T-helper 2 cell treated with Interferon-gamma antibody and Interleukin-4, amounts not matched to agents 100 ng/mL and 5 ng/mL, for 36 hours (primary cell): Measurements from ENCODE around the gene SH3RF2. TPM values are rescaled to one million over a fixed set of nuclear protein-coding genes. Genes with fewer than 3 reads are reported as not detected.
"Not testable (repeated sequence)": the region's sequence is repeated elsewhere in the genome, so short reads cannot be mapped to it uniquely, and the experiment has no call there.

Experiments used
- intact Hi-C: fragments of 100-400 bp; cut with micrococcal nuclease; formaldehyde crosslinking; loops from one replicate; pipeline ENCODE4 v1.15.1; 2023
- total RNA-seq: library from RNA; stranded (reverse); gene quantifications from 2 replicates; pipeline ENCODE4 v1.2.3, GENCODE V29; 2022

The SH3RF2 gene
- total RNA-seq, 1 donor from 2014 or later = 0.14 TPM

DNA sequence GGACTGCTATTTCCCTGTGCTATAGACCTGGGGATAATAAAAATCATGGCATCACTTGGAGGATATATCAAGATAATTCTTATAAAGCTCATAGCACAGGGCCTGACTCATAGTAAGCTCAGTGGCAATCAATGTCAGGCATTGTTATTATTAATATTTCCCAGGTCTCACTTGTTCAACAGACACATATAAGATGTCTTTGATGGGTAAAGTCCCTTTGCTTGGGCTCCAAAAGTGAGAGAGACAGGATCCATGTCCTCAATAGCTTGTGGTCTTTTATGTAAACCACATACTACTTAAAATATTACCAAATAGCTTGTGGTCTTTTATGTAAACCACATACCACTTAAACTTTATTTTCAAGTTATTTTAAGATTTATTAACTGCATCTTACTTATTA is 11.2 kb downstream of the SH3RF2 start:
- intact Hi-C loops = no loop called here

DNA sequence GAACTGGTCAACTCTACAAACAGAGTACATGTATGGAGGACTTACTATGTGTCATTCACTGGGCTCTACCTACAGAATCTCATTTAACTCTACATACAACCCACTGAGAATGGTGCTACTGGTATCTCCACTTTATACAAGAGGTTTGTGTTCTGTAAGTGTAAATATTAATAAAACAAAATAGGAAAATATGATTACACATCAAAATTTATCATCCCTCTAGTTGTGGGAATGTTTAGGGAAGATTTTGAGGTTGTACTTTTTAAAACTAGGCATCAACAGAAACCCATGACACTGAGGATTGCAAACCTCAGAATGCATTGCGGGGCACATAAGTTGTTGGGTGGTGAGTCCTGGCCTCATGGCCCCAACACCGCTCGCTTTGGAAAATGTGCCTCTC is 11.7 kb downstream of the SH3RF2 start:
- intact Hi-C loops = no loop called here

DNA sequence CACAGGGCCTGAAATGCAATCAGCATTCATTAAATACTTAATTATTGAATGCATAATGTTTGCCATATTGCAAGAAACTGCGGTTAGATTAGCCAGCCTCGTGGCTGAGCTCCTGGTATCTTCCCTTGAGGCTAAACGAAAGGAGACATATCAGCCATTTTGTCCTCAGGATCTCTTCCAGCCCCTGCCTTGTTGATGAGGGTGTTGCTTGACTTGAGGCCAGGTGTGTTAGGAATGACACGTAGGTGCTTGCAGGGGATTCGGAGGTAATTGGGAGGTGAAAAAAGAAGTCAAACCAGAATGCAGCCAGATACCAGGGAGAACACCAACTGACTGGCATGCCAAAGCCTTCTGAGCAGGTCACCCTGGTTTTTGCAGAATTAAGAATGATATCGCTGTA is 12.5 kb downstream of the SH3RF2 start:
- intact Hi-C loops = no loop called here

DNA sequence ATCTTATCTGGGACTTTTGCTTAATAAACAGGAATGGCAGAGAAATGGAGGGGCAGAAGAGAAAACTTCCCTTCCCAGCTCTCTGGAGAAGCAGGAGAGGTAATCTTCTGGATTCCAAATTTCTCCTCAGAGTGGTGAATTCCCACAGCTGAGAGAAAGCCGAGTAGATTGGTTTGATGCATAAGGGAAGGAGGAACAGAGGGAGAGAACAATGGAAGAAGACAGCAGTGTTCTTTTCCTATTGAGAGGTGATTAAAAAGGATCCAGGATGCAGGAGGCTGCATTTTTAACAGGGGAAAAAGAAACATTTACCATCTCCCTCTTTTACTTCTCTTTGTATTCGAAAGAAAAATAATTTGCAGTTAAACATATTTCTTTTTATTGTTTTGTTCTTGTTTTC is 13.1 kb downstream of the SH3RF2 start:
- intact Hi-C loops = no loop called here

DNA sequence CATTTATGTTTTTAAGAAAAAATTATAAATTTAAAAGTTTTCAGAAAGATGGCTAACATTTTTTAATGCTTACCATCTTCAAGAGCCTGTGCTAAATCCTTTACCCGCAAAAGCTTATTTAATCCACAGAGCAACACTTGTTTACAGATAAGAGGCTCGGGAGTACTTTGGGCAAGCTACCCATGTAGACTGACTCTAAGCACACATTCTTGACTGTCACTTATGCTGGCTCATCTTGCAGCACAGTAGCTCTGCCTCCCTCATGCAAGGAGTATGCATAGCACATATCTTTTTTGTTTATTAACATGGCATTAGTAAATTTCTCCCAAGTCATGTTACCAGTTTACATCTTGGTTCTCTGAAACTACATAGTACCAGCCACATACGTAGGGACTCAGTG is 14.7 kb downstream of the SH3RF2 start:
- intact Hi-C loops = no loop called here

DNA sequence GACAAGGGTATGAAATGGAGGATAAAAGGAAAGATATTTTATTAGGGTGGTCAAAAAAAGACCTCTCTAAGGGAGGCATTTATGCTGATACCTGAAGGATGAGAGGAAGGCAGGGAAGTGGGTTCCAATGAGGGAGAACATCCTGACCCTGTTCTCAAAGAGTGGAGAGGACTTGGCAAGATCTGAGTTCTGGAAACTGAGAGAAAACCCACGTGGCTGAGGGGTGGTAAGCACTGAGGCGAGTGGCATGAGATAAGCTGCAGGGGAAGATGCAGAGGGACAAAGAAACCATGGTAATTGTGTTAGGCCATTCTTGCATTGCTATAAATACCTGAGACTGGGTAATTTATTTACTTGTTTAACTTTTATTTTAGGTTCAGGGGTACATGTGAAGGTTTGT is 16.8 kb downstream of the SH3RF2 start:
- intact Hi-C loops = no loop called here

DNA sequence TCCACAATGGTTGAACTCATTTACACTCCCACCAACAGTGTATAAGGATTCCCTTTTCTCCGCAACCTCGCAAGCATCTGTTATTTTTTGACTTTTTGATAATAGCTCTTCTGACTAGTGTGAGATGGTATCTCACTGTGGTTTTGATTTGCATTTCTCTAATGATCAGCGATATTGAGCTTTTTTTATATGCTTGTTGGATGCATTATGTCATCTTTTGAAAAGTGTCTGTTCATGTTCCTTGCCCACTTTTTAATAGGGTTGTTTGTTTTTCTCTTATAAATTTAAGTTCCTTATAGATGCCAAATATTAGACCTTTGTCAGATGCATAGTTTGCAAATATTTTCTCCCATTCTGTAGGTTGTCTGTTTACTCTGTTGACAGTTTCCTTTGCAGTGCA is 17.8 kb downstream of the SH3RF2 start:
- intact Hi-C loops = not testable (repeated sequence)

DNA sequence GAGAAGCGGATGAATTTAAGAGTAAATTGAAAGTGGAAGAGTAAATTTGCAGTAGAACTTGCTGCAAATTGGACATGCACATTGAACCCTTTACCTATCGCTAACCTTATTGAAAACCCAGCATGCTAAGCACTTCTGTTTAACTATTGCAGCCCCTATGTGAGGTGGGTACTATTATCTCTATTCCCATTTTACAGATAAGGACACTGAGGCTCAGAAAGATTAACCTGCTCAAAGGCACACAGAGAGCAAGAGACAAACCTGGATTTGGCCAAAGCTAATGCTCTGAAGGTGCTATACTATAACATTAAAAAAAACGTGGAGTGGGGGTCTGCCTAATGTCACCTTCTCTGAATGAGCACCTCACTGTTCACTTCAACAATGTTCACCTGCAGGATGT is 21.0 kb downstream of the SH3RF2 start:
- intact Hi-C loops = no loop called here

DNA sequence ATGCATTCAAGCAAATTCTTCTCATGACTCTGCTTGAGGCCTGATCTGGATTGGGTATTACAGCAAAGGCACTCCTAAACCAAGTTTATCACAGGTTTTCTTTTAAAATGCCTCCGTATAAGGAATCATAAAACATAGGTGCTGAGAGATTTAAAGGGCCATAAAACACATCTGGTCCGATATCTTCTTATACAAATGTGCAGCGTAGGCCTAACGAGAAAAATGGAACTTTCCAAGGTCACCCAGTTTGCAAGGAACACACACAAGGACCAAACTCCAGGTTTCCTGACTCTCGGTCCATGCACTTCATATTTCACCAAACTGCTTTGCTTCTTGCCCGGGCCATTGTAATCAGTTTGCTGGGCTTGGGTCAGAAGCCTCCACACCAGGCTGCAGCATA is 22.1 kb downstream of the SH3RF2 start:
- intact Hi-C loops = no loop called here

DNA sequence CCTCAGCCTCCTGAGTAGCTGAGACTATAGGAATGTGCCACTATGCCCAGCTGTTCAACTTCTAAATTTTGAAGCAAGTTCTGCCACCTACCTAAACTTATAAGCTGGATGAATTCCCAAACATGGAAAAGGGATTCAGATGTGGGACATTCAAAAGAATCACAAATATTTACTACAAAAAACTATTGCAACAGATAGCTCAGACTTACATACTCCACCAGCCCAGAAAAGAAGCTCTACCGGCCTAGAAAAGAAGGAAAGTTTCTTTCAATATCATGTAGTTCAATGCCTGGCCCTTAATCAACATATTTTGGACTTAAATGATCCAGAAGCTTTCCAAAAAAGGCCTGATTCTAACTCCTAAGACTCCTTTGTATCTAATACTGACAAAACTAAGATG is 23.8 kb downstream of the SH3RF2 start:
- intact Hi-C loops = no loop called here

DNA sequence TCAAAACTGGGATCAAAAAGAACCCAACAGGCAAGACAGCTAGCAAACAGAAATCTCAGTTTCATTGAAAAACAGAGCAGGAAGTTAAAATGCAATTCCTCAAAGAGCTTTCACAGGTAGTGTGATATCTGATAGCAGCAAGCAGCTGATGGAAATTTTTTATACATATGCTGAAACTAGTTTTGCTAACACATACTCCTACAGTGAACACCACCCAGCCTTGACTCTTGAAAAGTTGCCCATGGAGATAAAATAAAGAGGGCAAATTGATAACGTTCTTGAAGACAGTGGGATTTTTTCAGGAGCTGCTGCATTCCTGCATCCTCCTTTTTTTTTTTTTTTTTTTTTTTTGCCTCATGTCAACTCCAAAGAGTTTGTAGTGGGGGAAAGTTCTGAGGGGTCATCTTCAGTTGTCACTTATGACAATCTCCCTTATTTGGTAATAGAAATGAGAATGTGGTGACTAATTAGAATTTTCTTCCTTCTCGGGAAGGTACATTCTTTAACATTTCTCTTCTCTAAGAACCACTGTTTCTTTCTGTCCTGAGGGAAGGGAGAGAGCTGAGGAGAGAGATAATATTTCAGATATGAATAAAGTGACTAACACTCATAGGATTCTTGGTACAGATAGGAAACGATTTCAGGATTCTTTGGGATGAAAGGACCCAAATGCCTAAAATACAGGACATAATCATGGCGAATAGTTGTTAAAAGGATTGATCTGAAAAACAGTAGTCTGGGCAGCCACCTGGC is 24.6 kb downstream of the SH3RF2 start:
- intact Hi-C loops = no loop called here

DNA sequence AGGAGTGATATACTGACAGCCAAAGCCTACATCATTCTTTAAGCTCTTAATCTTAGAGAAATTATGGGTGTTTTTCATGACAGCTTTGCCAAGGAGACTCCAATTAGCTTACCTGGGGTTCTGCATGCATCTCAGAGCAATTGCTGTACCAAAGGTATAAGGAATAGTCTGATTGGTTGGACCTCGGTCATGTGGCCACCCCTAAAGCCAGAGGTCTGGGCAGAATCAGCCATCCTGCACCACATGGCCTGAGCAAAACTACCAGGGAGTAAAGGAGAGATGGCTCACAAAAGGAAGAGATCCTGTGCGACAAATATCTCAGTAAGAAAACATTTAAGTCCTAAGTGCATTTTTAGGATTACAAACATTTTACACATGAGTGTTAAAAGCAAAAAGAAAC is 25.6 kb downstream of the SH3RF2 start:
- intact Hi-C loops = no loop called here

DNA sequence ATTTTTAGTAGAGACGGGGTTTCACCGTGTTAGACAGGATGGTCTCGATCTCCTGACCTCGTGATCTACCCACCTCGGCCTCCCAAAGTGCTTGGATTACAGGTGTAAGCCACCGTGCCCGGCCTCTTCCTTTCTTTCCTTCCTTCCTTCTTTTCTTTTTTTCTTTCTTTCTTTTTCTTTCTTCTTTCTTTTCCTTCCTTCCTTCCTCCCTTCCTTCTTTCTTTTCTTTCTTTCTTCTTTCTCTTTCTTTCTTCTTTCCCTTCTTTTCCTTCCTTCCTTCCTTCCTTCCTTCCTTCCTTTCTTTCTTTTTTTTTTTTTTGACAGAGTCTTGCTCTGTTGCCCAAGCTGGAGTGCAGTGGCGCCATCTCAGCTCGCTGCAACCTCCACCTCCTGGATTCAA is 27.6 kb downstream of the SH3RF2 start:
- intact Hi-C loops = not testable (repeated sequence)

DNA sequence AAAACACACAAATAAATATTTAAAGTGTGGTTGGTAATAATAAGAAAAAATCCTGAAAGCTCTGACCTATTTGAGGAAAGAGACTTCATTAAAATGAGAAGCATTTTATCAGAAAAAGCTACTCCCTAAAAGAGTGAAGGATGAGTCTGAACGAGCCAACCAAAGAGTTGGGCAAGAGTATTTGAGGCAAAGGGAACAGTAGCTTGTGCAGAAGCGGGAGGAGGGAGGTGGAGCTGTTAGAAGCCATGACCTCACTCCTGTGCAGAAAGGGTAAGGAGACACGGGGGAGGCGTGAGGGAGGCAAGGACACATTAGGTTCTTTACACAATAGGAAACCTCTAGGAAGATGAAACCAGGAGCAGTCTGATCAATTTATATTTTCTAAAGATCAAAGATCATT is 29.4 kb downstream of the SH3RF2 start:
- intact Hi-C loops = no loop called here

DNA sequence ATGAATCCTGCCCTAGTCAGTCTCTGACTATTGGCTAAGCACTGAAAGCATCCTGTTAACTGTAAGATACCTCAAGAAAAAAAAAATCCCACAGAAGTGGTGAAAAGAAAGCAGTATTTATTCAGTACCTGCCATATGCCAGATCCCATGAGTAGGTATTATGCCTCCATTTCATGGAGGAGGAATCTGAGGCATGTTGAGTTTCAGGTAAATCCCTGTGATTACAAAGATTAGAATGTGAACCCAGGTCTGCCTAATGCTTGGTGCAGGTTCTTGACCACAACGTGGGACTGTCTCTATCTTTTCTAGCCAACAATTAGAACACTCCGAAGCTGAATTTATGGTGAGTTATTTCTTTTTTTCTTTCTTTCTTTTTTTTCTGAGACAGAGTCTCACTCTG is 30.9 kb downstream of the SH3RF2 start:
- intact Hi-C loops = no loop called here

DNA sequence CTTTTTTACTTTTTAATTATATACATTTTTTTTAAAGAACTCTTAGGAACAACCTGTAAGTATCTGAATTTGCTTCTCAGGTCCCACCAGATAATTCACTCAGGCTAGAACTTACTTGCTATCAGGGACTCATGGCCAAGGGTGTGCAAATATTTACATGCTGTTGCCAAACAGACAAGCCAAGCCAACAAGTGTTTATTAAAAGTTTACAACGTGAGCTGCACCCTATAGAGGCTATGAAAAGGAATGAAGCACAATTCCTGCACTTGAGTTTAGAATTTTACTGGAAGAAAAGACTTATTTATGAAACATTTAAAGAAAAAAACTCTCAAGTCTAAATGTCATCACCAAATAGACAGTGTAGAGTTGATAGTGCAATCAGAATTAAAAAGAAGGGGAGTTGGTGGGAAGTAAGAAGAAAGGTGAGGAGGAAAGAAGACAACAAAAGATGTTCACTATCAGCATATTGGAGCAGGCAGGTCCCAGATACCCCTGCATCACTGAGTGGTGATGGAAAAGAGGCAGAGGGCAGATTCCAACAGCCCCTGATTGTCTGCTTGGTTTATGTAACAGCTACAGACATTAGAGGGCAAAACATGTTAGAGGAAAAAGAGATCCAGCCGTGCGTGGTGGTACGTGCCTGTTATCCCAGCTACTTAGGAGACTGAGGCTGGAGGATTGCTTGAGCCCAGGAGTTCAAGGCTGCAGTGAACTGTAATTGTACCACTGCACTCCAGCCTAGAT is 32.8 kb downstream of the SH3RF2 start:
- intact Hi-C loops = no loop called here

DNA sequence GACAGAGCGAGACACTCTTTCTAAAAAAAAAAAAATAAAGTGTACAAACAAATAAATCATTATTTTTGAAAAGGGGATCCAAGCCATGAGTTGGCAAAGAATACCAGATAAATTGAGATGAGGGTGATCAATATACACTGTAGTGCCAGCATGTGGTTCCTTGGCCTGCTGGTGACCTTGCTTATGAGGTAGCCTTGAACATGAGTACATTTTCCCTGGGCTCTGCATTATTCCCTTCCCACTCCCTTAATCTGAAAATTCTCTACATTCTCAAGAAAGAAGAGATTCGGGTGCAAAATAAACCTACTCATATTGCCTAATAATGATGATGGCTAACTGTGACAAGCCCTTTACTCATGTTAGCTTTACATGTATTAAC is 33.3 kb downstream of the SH3RF2 start:
- intact Hi-C loops = no loop called here

DNA sequence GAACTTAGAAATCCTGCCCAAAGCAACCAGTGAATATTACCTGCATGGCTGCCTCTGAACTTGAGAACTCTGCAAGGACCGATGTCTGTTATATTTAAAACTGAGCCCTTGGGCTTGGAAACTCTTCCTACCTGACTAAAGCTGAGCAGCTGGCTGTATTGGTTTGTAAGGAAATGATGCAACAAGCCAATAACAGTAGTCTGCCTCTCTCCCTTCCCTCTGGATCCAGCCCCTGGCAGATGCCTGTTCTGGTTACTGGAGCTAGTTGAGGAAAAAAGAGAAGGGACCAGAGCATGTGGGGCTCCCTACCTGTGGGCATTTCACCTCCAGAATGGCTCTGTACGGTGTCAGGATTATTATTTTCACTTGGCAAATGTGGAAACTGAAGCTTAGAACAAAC is 34.7 kb downstream of the SH3RF2 start:
- intact Hi-C loops = no loop called here

DNA sequence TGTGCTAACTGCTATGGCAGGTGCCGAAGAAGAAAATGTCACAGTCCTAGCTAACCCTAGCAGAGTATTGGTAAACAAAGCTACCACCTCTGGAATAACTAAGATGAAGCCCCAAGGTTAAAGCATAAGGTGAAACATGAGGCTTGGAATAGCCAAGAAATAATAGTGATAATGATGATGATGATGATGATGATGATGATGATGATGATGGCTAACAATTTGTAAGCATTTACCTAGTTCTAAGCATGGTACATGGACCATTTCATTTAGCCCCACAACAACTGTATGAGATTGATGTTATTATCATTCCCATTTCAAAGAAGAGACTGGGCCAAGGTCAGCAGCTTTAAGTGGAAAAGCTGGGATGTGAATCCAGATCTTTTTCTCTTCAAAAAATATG is 35.3 kb downstream of the SH3RF2 start:
- intact Hi-C loops = no loop called here

DNA sequence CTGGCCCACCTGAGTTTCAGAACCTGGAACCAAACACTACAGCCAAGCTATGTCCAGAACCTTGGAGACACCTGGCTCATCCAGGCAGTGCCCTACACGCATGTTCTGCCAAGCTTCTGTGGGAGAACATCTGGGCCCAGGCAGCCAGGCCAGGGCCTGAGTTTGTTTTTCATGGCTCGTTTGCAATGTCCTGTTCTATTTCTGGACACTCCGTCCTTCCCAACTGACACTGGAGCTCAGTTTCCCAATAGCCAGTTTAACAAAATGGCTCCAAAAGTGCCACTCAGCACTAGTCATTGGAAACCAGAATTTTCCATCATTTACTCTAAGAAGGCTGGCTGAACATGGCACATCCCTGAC is 38.6 kb downstream of the SH3RF2 start:
- intact Hi-C loops = no loop called here

DNA sequence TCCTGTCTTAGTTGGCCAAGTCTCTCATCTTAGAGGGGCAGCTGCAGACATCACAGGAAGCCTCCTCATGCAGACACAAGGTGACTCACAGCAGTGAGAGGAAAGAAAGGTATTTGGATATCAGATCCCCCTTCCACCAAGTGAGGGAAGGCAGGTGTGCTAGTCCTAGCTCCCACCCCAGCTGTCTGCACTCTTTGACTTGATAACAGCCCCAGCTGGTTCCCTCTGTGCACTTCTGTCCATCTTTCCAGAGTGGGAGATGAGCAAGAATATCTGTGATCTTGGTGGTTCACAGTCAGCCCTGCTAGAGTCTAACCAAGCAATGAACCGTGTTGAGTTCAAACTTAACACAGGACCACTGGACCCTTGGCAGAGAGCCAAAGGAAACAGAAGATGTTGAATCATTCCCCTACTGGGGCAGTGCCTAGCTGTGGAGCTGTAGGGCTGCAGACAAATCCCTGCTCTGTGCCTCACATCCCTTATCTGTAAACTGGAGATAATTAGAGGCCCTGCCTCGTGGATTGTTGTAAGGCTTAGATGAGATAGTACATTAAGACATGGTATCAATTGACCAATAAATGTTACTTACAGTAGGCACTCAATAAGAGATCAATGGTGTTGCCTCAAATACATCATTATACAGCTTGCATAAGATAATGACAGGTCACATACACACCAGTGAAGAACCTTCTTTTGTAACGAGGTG is 39.1 kb downstream of the SH3RF2 start:
- intact Hi-C loops = no loop called here

DNA sequence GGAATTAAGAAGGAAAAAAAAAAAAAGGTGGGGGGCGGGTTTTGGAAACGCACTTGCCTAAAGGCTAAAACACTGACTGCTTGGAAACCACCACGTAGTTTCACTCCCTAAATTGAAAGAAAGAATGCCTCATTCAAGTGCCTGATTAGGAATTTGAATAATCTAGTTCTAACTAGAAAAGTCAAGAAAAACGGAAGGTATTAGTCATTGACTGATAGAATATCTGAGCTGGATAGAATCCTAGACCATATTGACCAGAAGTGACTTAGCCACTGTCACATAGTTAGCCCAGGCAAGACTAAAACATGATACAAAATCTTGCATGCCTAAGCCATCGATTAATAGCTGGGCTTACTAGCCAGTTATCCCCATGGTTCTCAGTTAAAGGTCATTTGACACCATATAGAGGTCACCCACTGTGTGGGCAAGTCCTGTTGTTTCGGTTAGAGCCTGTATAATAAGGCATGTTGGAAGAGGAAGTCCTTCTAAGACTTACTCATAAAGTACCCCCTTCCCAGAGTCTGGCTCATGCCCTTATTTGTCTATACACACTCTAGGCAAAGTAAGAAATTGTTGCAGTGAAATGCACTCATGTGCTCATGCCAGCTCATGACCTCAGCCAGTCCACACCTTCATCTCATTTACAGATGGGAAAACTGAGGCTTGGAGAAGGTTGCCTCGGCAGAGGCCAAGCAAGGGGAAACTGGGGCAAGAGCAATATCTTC is 40.2 kb downstream of the SH3RF2 start:
- intact Hi-C loops = no loop called here
